ENCODE data around the gene FANCD2. TPM values are rescaled to one million over a fixed set of nuclear protein-coding genes. Genes with fewer than 3 reads are reported as not detected.

The FANCD2 gene
- total RNA-seq, 1 donor from 2014 or later: 56.6 TPM

Other genes starting within 250 kb of the FANCD2 start
- 84.3 and 85.7 TPM in 2 replicates for gene TADA3, start 234.0 kb upstream of the FANCD2 start, total RNA-seq
- 295 and 297 TPM in 2 replicates for gene ARPC4, start 233.4 kb upstream of the FANCD2 start, total RNA-seq
- 66.6 and 71.2 TPM in 2 replicates for gene TTLL3, start 216.2 kb upstream of the FANCD2 start, total RNA-seq
- 50.4 and 54.1 TPM in 2 replicates for gene RPUSD3, start 182.4 kb upstream of the FANCD2 start, total RNA-seq
- gene CIDEC, start 146.2 kb upstream of the FANCD2 start, total RNA-seq: not detected in 2 replicates
- 23.5 and 25.3 TPM in 2 replicates for gene JAGN1, start 135.8 kb upstream of the FANCD2 start, total RNA-seq
- 0.36 and 0.70 TPM in 2 replicates for gene IL17RE, start 123.6 kb upstream of the FANCD2 start, total RNA-seq
- gene IL17RC, start 109.3 kb upstream of the FANCD2 start, total RNA-seq: 0.23 and 0.34 TPM in 2 replicates
- 16.0 and 20.2 TPM in 2 replicates for gene CRELD1, start 92.6 kb upstream of the FANCD2 start, total RNA-seq
- gene PRRT3, start 74.0 kb upstream of the FANCD2 start, total RNA-seq: 6.2 TPM in 2 replicates
- gene EMC3, start 39.6 kb upstream of the FANCD2 start, total RNA-seq: 53.5 TPM in 2 replicates
- gene FANCD2OS, start 81.8 kb downstream of the FANCD2 start, total RNA-seq: not detected in 2 replicates
- gene BRK1, start 89.2 kb downstream of the FANCD2 start, total RNA-seq: 108 and 110 TPM in 2 replicates
- 65.8 and 67.9 TPM in 2 replicates for gene VHL, start 115.3 kb downstream of the FANCD2 start, total RNA-seq
- gene IRAK2, start 138.5 kb downstream of the FANCD2 start, total RNA-seq: 1.4 and 1.5 TPM in 2 replicates
- gene TATDN2, start 222.0 kb downstream of the FANCD2 start, total RNA-seq: 76.8 and 80.4 TPM in 2 replicates

Data from T-helper 2 cell treated with Interferon-gamma antibody and Interleukin-4, amounts not matched to agents 100 ng/mL and 5 ng/mL, for 36 hours (primary cell).